HuH-7 (cell line): Measurements from ENCODE around the gene YLPM1.
"Not testable (repeated sequence)": the region's sequence is repeated elsewhere in the genome, so short reads cannot be mapped to it uniquely, and the experiment has no call there.

Experiments used
- DNase-seq: peaks from one replicate; pipeline ENCODE4 v3.0.0; 2011; ENCODE audit warnings: low spot score

YLPM1 gene

DNA sequence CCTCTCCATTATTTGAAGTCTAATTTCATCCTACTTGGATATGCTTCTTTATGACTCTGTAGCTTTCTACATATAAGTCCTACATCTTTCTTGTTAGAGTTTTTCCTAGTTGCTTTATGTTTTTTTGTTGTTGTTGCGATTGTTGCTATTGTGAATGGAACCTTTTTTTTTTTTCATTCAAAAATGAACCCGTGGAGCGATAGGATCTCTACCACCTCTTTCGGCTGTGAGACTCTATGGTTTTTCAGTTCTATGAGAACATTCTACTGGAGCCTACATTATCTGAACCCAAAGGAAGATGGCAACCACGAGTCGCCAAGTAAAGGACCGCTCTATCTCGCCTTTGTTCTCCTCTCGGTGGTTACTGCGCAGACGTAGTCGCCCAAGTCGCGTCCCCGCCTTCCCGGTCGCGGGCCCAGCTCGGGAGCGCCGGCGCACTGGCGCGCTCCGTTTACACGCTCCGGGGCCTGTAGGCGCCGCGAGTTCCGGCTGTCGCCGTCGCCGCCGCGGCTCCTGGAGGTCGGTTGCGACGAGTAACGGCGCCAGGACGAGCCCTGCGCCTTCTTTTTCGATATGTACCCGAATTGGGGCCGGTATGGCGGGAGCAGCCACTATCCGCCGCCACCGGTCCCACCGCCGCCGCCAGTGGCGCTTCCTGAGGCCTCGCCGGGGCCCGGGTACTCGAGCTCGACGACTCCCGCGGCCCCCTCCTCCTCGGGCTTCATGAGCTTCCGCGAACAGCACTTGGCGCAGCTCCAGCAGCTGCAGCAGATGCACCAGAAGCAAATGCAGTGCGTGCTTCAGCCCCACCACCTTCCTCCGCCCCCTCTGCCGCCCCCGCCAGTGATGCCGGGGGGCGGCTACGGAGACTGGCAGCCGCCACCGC is at the start of gene YLPM1:
Gene YLPM1, plus strand, starts transcription at position 400 of the 886 bp plus-strand sequence. Its CDS starts 174 bp downstream, at position 574.
- DNase-seq = peak; percentile 78

DNA sequence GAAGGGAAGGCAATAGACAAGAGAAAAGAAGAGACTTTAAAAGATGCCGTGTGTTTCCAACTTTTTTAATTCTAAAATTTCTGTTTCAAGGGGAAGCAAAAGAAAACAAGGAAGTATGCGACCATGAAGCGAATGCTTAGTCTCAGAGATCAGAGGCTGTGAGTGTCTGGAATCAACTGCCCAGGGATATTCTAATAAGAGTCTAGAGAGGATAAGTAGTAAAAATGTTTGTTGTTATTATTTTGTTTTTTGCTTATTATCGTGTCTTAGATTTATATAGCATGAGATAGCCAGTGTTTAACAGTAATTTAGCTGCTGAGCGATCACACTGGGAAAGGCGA is 49.8 kb upstream of the YLPM1 start:
- DNase-seq = no peak

GRCh38 chr14:74720526-74720925 is 42.6 kb upstream of the YLPM1 start:
- no peak for DNase-seq

DNA sequence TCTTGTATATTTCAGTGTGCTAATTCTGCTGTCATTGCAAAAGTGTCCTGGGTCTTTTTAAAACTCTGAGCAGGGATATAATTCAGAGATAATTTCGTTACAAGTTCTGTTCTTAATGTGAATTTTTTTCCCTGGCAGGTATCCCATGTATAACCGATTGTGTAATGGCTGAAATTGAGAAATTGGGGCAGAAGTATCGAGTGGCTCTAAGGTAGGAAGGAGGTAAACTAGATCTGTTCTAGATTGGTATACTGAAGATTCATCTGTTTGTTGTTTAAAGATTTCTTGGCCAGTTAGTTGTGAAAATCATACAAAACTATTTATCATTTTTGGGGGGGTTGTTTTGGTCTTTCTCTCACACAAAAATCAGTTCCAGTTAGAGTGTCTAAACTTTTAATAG is 40.0 kb upstream of the YLPM1 start:
- DNase-seq = no peak

GRCh38 chr14:74732387-74732786 is 30.7 kb upstream of the YLPM1 start:
- no peak for DNase-seq

DNA sequence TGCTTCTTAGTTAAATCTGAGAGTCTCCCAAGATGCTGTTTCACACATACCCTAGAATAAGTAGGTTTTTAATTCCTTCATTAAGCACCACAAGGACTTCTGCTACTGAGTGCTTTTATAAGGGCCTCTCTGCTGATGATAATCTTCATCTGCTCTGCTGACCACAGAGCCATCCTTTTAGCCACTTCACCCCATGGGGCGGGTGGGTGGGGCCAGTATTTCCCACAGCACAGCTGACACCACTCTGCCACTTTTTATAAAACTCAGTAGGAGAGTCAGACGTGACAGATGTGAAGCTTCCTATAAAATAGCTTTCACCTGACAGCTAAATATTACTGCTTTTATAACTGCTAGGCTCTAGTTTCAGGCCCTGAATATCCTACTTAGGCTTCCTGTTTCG is 29.9 kb upstream of the YLPM1 start:
- no peak for DNase-seq

- DNase-seq = no peak
These were observed 28.0 kb upstream of the YLPM1 start for GRCh38 chr14:74735125-74735524.

GRCh38 chr14:74737753-74738325 is 25.3 kb upstream of the YLPM1 start:
- no peak for DNase-seq

DNA sequence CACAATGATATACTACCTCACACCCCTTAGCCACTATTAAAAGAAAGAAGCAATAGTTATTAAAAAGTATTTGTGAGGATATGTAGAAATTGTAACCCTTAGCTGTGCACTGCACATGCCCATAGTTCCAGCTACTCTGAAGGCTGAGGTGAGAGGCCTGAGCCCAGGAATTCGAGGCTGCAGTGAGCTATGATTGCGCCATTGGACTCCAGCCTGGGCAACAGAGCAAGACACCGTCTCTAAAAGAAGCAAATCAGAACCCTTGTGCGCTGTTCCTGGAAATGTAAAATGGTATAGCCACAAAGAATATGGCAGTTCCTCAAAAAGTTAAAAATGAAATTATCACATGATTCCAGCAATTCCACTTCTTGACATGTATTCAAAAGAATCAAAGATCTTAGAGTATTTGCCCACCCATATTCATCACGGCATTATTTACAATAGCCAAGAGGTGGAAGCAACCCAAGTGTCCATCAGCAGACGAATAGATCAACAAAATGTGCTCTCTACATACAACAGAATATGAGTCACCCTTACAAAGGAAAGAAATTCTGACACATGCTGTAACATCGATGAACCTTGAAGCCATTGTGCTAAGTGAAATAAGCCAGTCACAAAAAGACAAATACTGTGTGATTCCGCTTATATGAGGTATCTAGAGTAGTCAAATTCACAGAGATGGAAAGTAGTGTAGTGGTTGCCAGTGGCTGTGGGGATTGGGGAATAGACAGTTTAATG is 23.7 kb upstream of the YLPM1 start:
- no peak for DNase-seq

GRCh38 chr14:74747237-74747636 is 15.9 kb upstream of the YLPM1 start:
- no peak for DNase-seq

GRCh38 chr14:74754157-74754556 is 9.0 kb upstream of the YLPM1 start:
- DNase-seq = no peak

DNA sequence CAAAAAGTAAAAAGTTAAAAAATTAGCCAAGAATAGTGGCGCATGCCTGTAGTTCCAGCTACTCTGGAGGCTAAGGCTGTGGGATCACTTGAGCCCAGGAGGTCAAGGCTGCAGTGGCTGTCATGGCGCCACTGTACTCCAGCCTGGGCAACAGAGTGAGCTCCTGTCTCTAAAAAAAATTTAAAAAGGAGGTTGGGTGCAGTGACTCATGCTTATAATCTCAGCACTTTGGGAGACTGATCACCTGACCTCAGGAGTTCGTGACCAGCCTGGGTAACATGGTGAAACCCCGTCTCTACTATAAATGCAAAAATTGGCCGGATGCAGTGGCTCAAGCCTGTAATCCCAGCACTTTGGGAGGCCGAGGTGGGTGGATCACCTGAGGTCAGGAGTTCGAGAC is 8.2 kb upstream of the YLPM1 start:
- no peak for DNase-seq

DNA sequence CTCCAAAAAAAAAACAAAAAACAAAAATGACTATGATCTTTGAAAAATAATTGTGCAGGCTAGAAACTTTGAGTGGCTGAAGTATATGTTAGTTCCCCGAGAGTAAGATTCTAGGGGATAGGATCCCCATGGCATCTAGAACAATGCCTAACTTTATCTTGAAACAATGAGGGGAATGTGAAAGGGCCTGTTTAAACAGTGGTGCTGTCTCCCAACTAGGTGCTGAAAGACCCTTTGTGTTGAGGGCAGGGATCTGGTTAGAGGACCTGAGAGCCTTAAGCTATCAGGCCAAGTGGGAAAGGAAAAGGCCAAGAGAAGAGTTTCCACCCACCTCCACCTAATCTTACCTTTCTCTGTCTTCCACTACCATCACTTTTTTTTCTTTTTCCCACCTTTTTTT is 6.8 kb upstream of the YLPM1 start:
- no peak for DNase-seq

DNA sequence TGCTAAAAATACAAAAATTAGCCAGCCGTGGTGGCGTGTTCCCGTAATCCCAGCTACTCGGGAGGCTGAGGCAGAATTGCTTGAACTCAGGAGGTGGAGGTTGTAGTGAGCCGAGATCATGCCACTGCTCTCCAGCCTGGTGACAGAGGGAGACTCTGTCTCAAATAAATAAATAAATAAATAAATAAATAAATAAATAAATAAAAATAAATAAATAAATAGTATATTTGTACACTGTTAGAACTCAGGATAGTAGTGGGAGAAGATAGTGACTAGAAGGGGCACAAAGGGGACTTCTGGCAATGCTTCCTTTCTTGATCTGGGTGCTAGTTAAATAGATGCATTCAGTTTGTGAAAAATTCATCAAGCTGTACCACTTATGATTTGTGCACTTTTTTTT is 4.6 kb upstream of the YLPM1 start:
- DNase-seq = not testable (repeated sequence)

GRCh38 chr14:74763803-74764531 is 851 bp downstream of the YLPM1 start:
- peak; percentile 17 for DNase-seq

DNA sequence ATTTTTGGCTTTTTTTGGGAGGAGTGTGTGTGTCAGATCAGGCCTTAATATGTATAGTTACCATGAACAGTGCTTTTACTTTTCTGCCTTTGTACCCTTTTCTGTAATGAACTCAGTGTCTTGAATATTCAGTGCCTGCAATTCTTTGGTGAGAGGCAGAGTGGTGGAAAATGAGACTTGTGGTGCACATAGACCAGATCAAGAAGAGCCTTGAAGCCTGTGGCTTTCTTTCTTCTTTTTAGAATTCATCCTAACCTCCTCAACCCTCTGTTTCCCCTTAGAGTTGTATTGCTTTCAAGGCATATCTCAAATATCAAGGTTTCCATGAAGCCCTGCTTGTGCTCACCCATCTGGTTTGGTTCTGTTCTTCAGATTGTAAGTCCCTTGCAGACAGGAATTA is 2.6 kb downstream of the YLPM1 start:
- no peak for DNase-seq

GRCh38 chr14:74771399-74771798 is 8.3 kb downstream of the YLPM1 start:
- DNase-seq = no peak

- no peak for DNase-seq
These were observed 21.5 kb downstream of the YLPM1 start for GRCh38 chr14:74784634-74785033.

- DNase-seq = no peak
These were observed 22.0 kb downstream of the YLPM1 start for GRCh38 chr14:74785056-74785613.

DNA sequence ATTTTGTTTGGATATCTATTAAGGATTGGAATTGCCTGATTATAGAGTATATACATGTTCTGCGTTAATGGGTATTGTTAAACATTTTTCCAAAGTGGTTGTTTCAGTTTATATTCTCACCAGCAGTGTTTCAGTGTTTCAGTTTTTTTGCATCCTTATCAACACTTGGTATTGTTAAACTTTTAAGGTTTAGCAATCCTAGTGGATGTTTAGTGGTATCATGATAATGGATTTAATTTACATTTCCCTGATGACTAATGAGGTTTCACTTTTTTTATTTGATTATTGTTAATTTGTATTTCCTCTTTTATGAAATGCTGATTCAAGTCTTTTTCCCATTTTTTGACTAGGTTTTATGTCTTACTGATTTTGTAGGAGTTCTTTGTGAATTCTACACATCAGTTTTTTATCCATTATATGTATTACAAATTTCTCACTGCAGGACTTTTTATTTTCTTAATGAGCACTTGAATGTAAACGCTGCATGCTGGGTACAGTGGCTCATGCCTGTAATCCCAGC is 23.7 kb downstream of the YLPM1 start:
- no peak for DNase-seq

GRCh38 chr14:74792249-74793039 is 29.3 kb downstream of the YLPM1 start:
- DNase-seq = no peak
